Ammon's horn (tissue), 1 donor: ENCODE measurements around the gene ALOXE3.
A peak's percentile ranks its signal among the peaks of the same experiment; 100 is the strongest.
"Not testable (repeated sequence)": the region's sequence is repeated elsewhere in the genome, so short reads cannot be mapped to it uniquely, and the experiment has no call there.

Experiments
- DNase-seq: peaks from one replicate; pipeline ENCODE4 v3.0.0-alpha.2; 2016; ENCODE audit warnings: low spot score

ALOXE3 gene

GRCh38 chr17:8122422-8122923 is 4.2 kb upstream of the ALOXE3 start:
- DNase-seq, result no peak

GRCh38 chr17:8121681-8122421 is 3.5 kb upstream of the ALOXE3 start:
- DNase-seq, result peak; percentile 77

GRCh38 chr17:8121407-8121680 is 3.0 kb upstream of the ALOXE3 start:
- no peak for DNase-seq

GRCh38 chr17:8120520-8121406 is 2.4 kb upstream of the ALOXE3 start:
- peak; percentile 63 for DNase-seq

- peak; percentile 87 for DNase-seq
These were observed 1.5 kb upstream of the ALOXE3 start for GRCh38 chr17:8119581-8120519.

- peak; percentile 88 for DNase-seq
These were observed 661 bp upstream of the ALOXE3 start for GRCh38 chr17:8118769-8119580.

- DNase-seq, result no peak
These were observed 841 bp downstream of the ALOXE3 start for GRCh38 chr17:8117367-8117979.

- DNase-seq, result no peak
These were observed 1.5 kb downstream of the ALOXE3 start for GRCh38 chr17:8116776-8117175.

GRCh38 chr17:8110907-8111306 is 7.4 kb downstream of the ALOXE3 start:
- no peak for DNase-seq

GRCh38 chr17:8110456-8110804 is 7.9 kb downstream of the ALOXE3 start:
- no peak for DNase-seq

GRCh38 chr17:8109661-8110455 is 8.5 kb downstream of the ALOXE3 start:
- peak; percentile 31 for DNase-seq

- no peak for DNase-seq
These were observed 9.2 kb downstream of the ALOXE3 start for GRCh38 chr17:8108972-8109660.

- not testable (repeated sequence) for DNase-seq
These were observed 11.3 kb downstream of the ALOXE3 start for GRCh38 chr17:8106980-8107379.

GRCh38 chr17:8105957-8106398 is 12.3 kb downstream of the ALOXE3 start:
- no peak for DNase-seq

GRCh38 chr17:8104911-8105310 is 13.4 kb downstream of the ALOXE3 start:
- DNase-seq, result no peak

- no peak for DNase-seq
These were observed 14.8 kb downstream of the ALOXE3 start for GRCh38 chr17:8103549-8103948.

GRCh38 chr17:8101721-8102120 is 16.6 kb downstream of the ALOXE3 start:
- no peak for DNase-seq

- DNase-seq, result no peak
These were observed 17.6 kb downstream of the ALOXE3 start for GRCh38 chr17:8100763-8101162.

- DNase-seq, result no peak
These were observed 18.2 kb downstream of the ALOXE3 start for GRCh38 chr17:8100111-8100510.
